ENCODE results near the gene PPFIBP1.
"Not testable (repeated sequence)": the region's sequence is repeated elsewhere in the genome, so short reads cannot be mapped to it uniquely, and the experiment has no call there.

The PPFIBP1 gene

GRCh38 chr12:27598866-27599265 lies 74.9 kb downstream of the PPFIBP1 start:
- H3K9me3 ChIP-seq (ENCODE audit: control insufficient read depth, insufficient read depth, low read length); H3K36me3 ChIP-seq (ENCODE audit: control insufficient read depth, insufficient read depth, low read length); H3K9ac ChIP-seq (ENCODE audit: low read depth, low read length); H3K4me3 ChIP-seq (ENCODE audit: low read depth, low read length); H3K27me3 ChIP-seq (ENCODE audit: control insufficient read depth, insufficient read depth, low read length); H3K27ac ChIP-seq (ENCODE audit: low read depth, low read length); H3K4me1 ChIP-seq (ENCODE audit: control insufficient read depth, insufficient read depth, low read length): not testable (repeated sequence)

GRCh38 chr12:27601056-27601828 lies 77.2 kb downstream of the PPFIBP1 start:
- H3K27me3 ChIP-seq (ENCODE audit: control insufficient read depth, insufficient read depth, low read length); H3K36me3 ChIP-seq (ENCODE audit: control insufficient read depth, insufficient read depth, low read length); H3K9me3 ChIP-seq (ENCODE audit: control insufficient read depth, insufficient read depth, low read length); H3K27ac ChIP-seq (ENCODE audit: low read depth, low read length); H3K9ac ChIP-seq (ENCODE audit: low read depth, low read length); H3K4me1 ChIP-seq (ENCODE audit: control insufficient read depth, insufficient read depth, low read length); H3K4me3 ChIP-seq (ENCODE audit: low read depth, low read length): not testable (repeated sequence)

DNA sequence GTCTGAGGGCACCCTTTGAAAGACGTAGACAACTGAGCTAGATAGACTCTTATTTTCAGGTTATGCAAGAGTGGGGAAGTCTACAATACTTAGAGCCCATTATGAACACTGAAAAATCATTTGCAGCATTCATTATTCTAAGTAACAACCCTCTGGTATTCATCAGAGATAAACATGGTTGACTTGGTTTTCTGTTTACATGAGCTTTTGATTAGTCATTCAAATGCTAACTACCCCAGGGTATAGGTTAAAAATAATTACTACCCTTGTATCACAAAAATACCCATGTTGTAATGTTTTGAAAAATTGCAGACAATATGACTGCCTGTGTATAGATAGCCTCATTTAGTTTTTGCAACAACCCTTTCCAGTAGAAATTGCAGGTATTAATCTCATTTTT lies 78.5 kb downstream of the PPFIBP1 start:
- no peaks in the 10 kb centered on the region for H3K4me1 ChIP-seq (ENCODE audit: control insufficient read depth, insufficient read depth, low read length)
- no peak overlapping the region for H3K9ac ChIP-seq (ENCODE audit: low read depth, low read length)
- H3K27ac ChIP-seq (ENCODE audit: low read depth, low read length) = no peak overlapping the region
- no peak overlapping the region for H3K4me3 ChIP-seq (ENCODE audit: low read depth, low read length)
- H3K27me3 ChIP-seq (ENCODE audit: control insufficient read depth, insufficient read depth, low read length) = no peaks in the 10 kb centered on the region
- 0 out of 2 replicates have a peak, but pooled peaks cover 4% of the 10 kb centered on the region for H3K9me3 ChIP-seq (ENCODE audit: control insufficient read depth, insufficient read depth, low read length)
- H3K36me3 ChIP-seq (ENCODE audit: control insufficient read depth, insufficient read depth, low read length) = no peaks in the 10 kb centered on the region

- Histone ChIP-seq H3K4me3 (ENCODE audit: low read depth, low read length) (no peak overlapping the region), H3K4me1 (ENCODE audit: control insufficient read depth, insufficient read depth, low read length) (no peaks in the 10 kb centered on the region), H3K27me3 (ENCODE audit: control insufficient read depth, insufficient read depth, low read length) (no peaks in the 10 kb centered on the region)
These were observed 80.4 kb downstream of the PPFIBP1 start for GRCh38 chr12:27604431-27604830.

GRCh38 chr12:27606986-27607385 lies 83.0 kb downstream of the PPFIBP1 start:
- Histone ChIP-seq H3K9ac (ENCODE audit: low read depth, low read length) (no peak overlapping the region), H3K27ac (ENCODE audit: low read depth, low read length) (no peak overlapping the region), H3K36me3 (ENCODE audit: control insufficient read depth, insufficient read depth, low read length) (no peaks in the 10 kb centered on the region), H3K27me3 (ENCODE audit: control insufficient read depth, insufficient read depth, low read length) (no peaks in the 10 kb centered on the region), H3K4me3 (ENCODE audit: low read depth, low read length) (no peak overlapping the region), H3K9me3 (ENCODE audit: control insufficient read depth, insufficient read depth, low read length) (0 out of 2 replicates have a peak, but pooled peaks cover 4% of the 10 kb centered on the region), H3K4me1 (ENCODE audit: control insufficient read depth, insufficient read depth, low read length) (no peaks in the 10 kb centered on the region)

More at GRCh38 chr12:27604431-27604830, 80.4 kb downstream of the PPFIBP1 start:
- Histone ChIP-seq H3K9me3 (ENCODE audit: control insufficient read depth, insufficient read depth, low read length) (0 out of 2 replicates have a peak, but pooled peaks cover 4% of the 10 kb centered on the region), H3K27ac (ENCODE audit: low read depth, low read length) (no peak overlapping the region), H3K9ac (ENCODE audit: low read depth, low read length) (no peak overlapping the region), H3K36me3 (ENCODE audit: control insufficient read depth, insufficient read depth, low read length) (no peaks in the 10 kb centered on the region)

DNA sequence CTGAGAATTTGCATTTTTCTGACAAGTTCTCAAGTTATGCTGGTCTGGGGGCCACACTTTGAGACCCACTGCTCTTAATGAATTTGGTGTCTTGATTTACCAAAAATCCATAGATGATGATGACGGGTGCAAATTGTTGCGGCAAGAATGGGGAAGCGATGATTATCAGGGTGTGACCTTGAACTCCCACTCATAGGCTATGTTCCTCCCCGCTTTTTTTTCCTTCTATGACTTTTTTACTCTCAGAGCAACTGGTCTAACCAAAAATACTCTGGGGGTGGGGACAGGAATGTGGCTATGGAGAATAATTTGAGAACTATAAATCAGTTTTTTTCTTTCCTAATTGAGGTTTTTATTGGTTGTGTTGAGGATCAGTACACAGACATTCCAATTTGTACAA lies 83.6 kb downstream of the PPFIBP1 start:
- H3K36me3 ChIP-seq (ENCODE audit: control insufficient read depth, insufficient read depth, low read length) = no peaks in the 10 kb centered on the region
- H3K27ac ChIP-seq (ENCODE audit: low read depth, low read length) = no peak overlapping the region
- no peaks in the 10 kb centered on the region for H3K4me1 ChIP-seq (ENCODE audit: control insufficient read depth, insufficient read depth, low read length)
- no peak overlapping the region for H3K9ac ChIP-seq (ENCODE audit: low read depth, low read length)
- H3K4me3 ChIP-seq (ENCODE audit: low read depth, low read length) = no peak overlapping the region
- H3K27me3 ChIP-seq (ENCODE audit: control insufficient read depth, insufficient read depth, low read length) = no peaks in the 10 kb centered on the region
- H3K9me3 ChIP-seq (ENCODE audit: control insufficient read depth, insufficient read depth, low read length) = 0 out of 2 replicates have a peak, but pooled peaks cover 4% of the 10 kb centered on the region

DNA sequence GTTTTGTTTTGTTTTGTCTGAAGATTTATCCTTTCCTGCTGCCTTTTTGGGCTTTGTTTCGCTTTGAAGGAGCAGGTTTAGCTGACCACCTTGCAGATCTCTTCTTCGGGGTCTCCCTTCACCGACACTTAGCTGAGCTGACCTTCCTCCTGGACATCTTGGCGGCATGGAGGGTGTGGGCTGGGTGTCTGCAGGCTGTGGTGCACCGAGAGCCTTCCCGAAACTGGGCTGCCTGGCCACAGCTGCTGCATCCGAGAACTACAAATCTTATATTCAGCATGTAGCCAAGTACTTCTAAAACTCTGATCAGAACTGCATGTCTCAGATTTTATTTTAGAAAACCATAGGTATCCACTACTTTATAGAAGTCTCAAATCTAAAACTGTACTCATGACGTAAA lies 84.9 kb downstream of the PPFIBP1 start:
- no peak overlapping the region for H3K4me3 ChIP-seq (ENCODE audit: low read depth, low read length)
- H3K27ac ChIP-seq (ENCODE audit: low read depth, low read length) = no peak overlapping the region
- H3K9me3 ChIP-seq (ENCODE audit: control insufficient read depth, insufficient read depth, low read length) = 0 out of 2 replicates have a peak, but pooled peaks cover 4% of the 10 kb centered on the region
- no peaks in the 10 kb centered on the region for H3K27me3 ChIP-seq (ENCODE audit: control insufficient read depth, insufficient read depth, low read length)
- no peaks in the 10 kb centered on the region for H3K4me1 ChIP-seq (ENCODE audit: control insufficient read depth, insufficient read depth, low read length)
- H3K9ac ChIP-seq (ENCODE audit: low read depth, low read length) = no peak overlapping the region
- no peaks in the 10 kb centered on the region for H3K36me3 ChIP-seq (ENCODE audit: control insufficient read depth, insufficient read depth, low read length)

GRCh38 chr12:27610374-27610773 lies 86.4 kb downstream of the PPFIBP1 start:
- no peak overlapping the region for H3K27ac ChIP-seq (ENCODE audit: low read depth, low read length)
- H3K27me3 ChIP-seq (ENCODE audit: control insufficient read depth, insufficient read depth, low read length) = no peaks in the 10 kb centered on the region
- H3K9ac ChIP-seq (ENCODE audit: low read depth, low read length) = no peak overlapping the region
- H3K4me1 ChIP-seq (ENCODE audit: control insufficient read depth, insufficient read depth, low read length) = peaks cover 5% of the 10 kb centered on the region; the same call in 1 of the 2 replicates
- H3K36me3 ChIP-seq (ENCODE audit: control insufficient read depth, insufficient read depth, low read length) = no peaks in the 10 kb centered on the region
- no peaks in the 10 kb centered on the region for H3K9me3 ChIP-seq (ENCODE audit: control insufficient read depth, insufficient read depth, low read length)
- H3K4me3 ChIP-seq (ENCODE audit: low read depth, low read length) = no peak overlapping the region

GRCh38 chr12:27614386-27614785 lies 90.4 kb downstream of the PPFIBP1 start:
- no peak overlapping the region for H3K27ac ChIP-seq (ENCODE audit: low read depth, low read length)
- no peaks in the 10 kb centered on the region for H3K27me3 ChIP-seq (ENCODE audit: control insufficient read depth, insufficient read depth, low read length)
- peaks cover 11% of the 10 kb centered on the region for H3K4me1 ChIP-seq (ENCODE audit: control insufficient read depth, insufficient read depth, low read length)

GRCh38 chr12:27614866-27615265 lies 90.9 kb downstream of the PPFIBP1 start:
- H3K4me1 ChIP-seq (ENCODE audit: control insufficient read depth, insufficient read depth, low read length) = peaks cover 11% of the 10 kb centered on the region
- no peaks in the 10 kb centered on the region for H3K9me3 ChIP-seq (ENCODE audit: control insufficient read depth, insufficient read depth, low read length)
- H3K4me3 ChIP-seq (ENCODE audit: low read depth, low read length) = no peak overlapping the region
- H3K9ac ChIP-seq (ENCODE audit: low read depth, low read length) = no peak overlapping the region
- no peaks in the 10 kb centered on the region for H3K36me3 ChIP-seq (ENCODE audit: control insufficient read depth, insufficient read depth, low read length)
- H3K27me3 ChIP-seq (ENCODE audit: control insufficient read depth, insufficient read depth, low read length) = no peaks in the 10 kb centered on the region
- no peak overlapping the region for H3K27ac ChIP-seq (ENCODE audit: low read depth, low read length)

More at GRCh38 chr12:27614386-27614785, 90.4 kb downstream of the PPFIBP1 start:
- H3K4me3 ChIP-seq (ENCODE audit: low read depth, low read length) = no peak overlapping the region
- H3K9me3 ChIP-seq (ENCODE audit: control insufficient read depth, insufficient read depth, low read length) = no peaks in the 10 kb centered on the region
- H3K9ac ChIP-seq (ENCODE audit: low read depth, low read length) = no peak overlapping the region
- H3K36me3 ChIP-seq (ENCODE audit: control insufficient read depth, insufficient read depth, low read length) = no peaks in the 10 kb centered on the region

DNA sequence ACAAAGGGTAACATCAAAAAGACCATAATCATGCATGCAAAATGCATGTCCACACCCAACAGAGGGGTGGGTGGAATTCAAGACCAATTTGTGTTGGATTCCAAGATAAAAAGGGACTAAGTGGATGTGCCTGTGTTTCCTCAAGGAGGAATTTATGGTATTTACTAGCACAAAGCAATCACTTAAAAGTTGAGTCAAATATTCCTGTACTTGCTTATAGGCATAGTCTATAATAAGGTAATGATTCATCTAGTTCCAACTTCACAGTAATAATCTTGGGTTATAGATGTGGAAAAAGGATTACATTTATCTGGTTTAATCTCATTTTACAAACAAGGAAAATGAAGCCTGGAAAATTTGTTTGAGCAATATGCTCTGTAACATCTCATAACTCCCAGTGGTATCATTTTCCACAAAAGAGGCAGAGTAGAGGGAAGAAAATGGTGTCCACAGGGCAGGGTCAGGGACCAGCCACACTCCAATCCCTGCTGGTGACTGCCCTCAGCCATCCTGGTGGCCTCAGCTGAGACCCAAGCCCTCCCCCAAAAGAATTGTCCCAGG lies 91.4 kb downstream of the PPFIBP1 start:
- Histone ChIP-seq H3K36me3 (ENCODE audit: control insufficient read depth, insufficient read depth, low read length) (no peaks in the 10 kb centered on the region), H3K9me3 (ENCODE audit: control insufficient read depth, insufficient read depth, low read length) (no peaks in the 10 kb centered on the region), H3K27me3 (ENCODE audit: control insufficient read depth, insufficient read depth, low read length) (no peaks in the 10 kb centered on the region), H3K4me1 (ENCODE audit: control insufficient read depth, insufficient read depth, low read length) (peaks cover 11% of the 10 kb centered on the region), H3K27ac (ENCODE audit: low read depth, low read length) (no peak overlapping the region), H3K9ac (ENCODE audit: low read depth, low read length) (no peak overlapping the region; the same call in 1 of the 2 replicates), H3K4me3 (ENCODE audit: low read depth, low read length) (no peak overlapping the region)

All from HUES48 (cell line).